ENCODE data around the gene TMEM17. TPM values are rescaled to one million over a fixed set of nuclear protein-coding genes. Genes with fewer than 3 reads are reported as not detected.

TMEM17 gene
- total RNA-seq, 1 experiment from 2014 or later = 4.1 TPM

- in situ Hi-C loops (cut with HindIII; ENCODE audit: low pct_unique_long_range_greater_than_20kb, low sequenced_read_pairs) = no loop called here
- H3K4me3 ChIP-seq (ENCODE audit: low read depth in 2 of 2, low read length in 2 of 2) = no peak overlapping the region
Measured at GRCh38 chr2:62539606-62540407, 33.8 kb upstream of the TMEM17 start.

GRCh38 chr2:62538756-62539155 is 32.8 kb upstream of the TMEM17 start:
- BruUV-seq (replicated peaks) = no TSS peak
- CTCF ChIA-PET = no interaction called here
- TF ChIP-seq, protein P1, sequence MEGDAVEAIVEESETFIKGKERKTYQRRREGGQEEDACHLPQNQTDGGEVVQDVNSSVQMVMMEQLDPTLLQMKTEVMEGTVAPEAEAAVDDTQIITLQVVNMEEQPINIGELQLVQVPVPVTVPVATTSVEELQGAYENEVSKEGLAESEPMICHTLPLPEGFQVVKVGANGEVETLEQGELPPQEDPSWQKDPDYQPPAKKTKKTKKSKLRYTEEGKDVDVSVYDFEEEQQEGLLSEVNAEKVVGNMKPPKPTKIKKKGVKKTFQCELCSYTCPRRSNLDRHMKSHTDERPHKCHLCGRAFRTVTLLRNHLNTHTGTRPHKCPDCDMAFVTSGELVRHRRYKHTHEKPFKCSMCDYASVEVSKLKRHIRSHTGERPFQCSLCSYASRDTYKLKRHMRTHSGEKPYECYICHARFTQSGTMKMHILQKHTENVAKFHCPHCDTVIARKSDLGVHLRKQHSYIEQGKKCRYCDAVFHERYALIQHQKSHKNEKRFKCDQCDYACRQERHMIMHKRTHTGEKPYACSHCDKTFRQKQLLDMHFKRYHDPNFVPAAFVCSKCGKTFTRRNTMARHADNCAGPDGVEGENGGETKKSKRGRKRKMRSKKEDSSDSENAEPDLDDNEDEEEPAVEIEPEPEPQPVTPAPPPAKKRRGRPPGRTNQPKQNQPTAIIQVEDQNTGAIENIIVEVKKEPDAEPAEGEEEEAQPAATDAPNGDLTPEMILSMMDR (IDR thresholded peaks at IDR 0.05) = no peak
- TF ChIP-seq POLR2AphosphoS5 (IDR thresholded peaks at IDR 0.05; ENCODE audit: low read depth, low read length) (no peak), REST (IDR thresholded peaks at IDR 0.05; ENCODE audit: insufficient read depth in 1 of 2, low read depth in 2 of 2, low read length in 1 of 2) (no peak), SIN3A (IDR thresholded peaks at IDR 0.05; ENCODE audit: borderline replicate concordance, insufficient read depth, low read depth, low read length) (no peak), TCF7L2 (IDR thresholded peaks at IDR 0.05; ENCODE audit: low read depth, low read length) (no peak)
- Histone ChIP-seq H3K27ac (ENCODE audit: low read length) (no peak overlapping the region), H3K4me3 (ENCODE audit: low read depth in 2 of 2, low read length in 2 of 2) (no peak overlapping the region), H3K9me3 (ENCODE audit: control insufficient read depth, insufficient read depth, low read depth, low read length) (no peaks in the 10 kb centered on the region), H3K4me1 (ENCODE audit: control insufficient read depth, insufficient read depth, low read length) (no peaks in the 10 kb centered on the region), H3K36me3 (ENCODE audit: control insufficient read depth, insufficient read depth, low read length) (no peaks in the 10 kb centered on the region), H3K27me3 (ENCODE audit: control insufficient read depth, insufficient read depth, low read length) (no peaks in the 10 kb centered on the region)
- intact Hi-C loops (cut with micrococcal nuclease; ENCODE audit: unreplicated experiment) = no loop called here
- DNase-seq (ENCODE audit: low read depth, low spot score) (no peak), ATAC-seq (no peak)
- in situ Hi-C loops (cut with HindIII; ENCODE audit: low pct_unique_long_range_greater_than_20kb, low sequenced_read_pairs) = no loop called here
- POLR2A ChIA-PET = interaction anchor here (0.7 kb wide), 2 partner anchors 1121 to 1465 kb away, joined by 3 to 7 read pairs; no protein-coding TSS in a partner anchor

More at GRCh38 chr2:62539606-62540407, 33.8 kb upstream of the TMEM17 start:
- no peaks in the 10 kb centered on the region for H3K36me3 ChIP-seq (ENCODE audit: control insufficient read depth, insufficient read depth, low read length)
- BruUV-seq (replicated peaks) = no TSS peak
- DNase-seq (ENCODE audit: low read depth, low spot score) = no peak
- H3K27me3 ChIP-seq (ENCODE audit: control insufficient read depth, insufficient read depth, low read length) = no peaks in the 10 kb centered on the region
- TF ChIP-seq POLR2AphosphoS5 (IDR thresholded peaks at IDR 0.05; ENCODE audit: low read depth, low read length) = no peak
- TF ChIP-seq SIN3A (IDR thresholded peaks at IDR 0.05; ENCODE audit: borderline replicate concordance, insufficient read depth, low read depth, low read length) = no peak
- TF ChIP-seq REST (IDR thresholded peaks at IDR 0.05; ENCODE audit: insufficient read depth in 1 of 2, low read depth in 2 of 2, low read length in 1 of 2) = no peak
- no peak for TF ChIP-seq TCF7L2 (IDR thresholded peaks at IDR 0.05; ENCODE audit: low read depth, low read length)
- TF ChIP-seq, protein P1 (IDR thresholded peaks at IDR 0.05) = no peak
- intact Hi-C loops (cut with micrococcal nuclease; ENCODE audit: unreplicated experiment) = no loop called here
- H3K4me1 ChIP-seq (ENCODE audit: control insufficient read depth, insufficient read depth, low read length) = no peaks in the 10 kb centered on the region
- ChIA-PET POLR2A (interaction anchor here (0.7 kb wide), 1 partner anchor 1466 kb away, joined by 3 read pairs; no protein-coding TSS in a partner anchor), CTCF (no interaction called here)
- no peaks in the 10 kb centered on the region for H3K9me3 ChIP-seq (ENCODE audit: control insufficient read depth, insufficient read depth, low read depth, low read length)
- ATAC-seq = no peak
- no peak overlapping the region for H3K27ac ChIP-seq (ENCODE audit: low read length)

Data from Panc1 (cell line).